ENCODE data around the gene GARRE1.

- no peak for TF ChIP-seq EZH2 (IDR thresholded peaks at IDR 0.05)
- no peak for TF ChIP-seq CTCF (IDR thresholded peaks at IDR 0.05 in 2 of 3, conservative IDR thresholded peaks at IDR 0.05 in 1 of 3; ENCODE audit: borderline replicate concordance in 1 of 3, insufficient read depth in 1 of 3, low read depth in 2 of 3, low read length in 2 of 3)
- no peak for TF ChIP-seq POLR2A (IDR thresholded peaks at IDR 0.05; ENCODE audit: borderline replicate concordance, extremely low read depth, insufficient read depth, insufficient read length)
Measured at GRCh38 chr19:34298891-34299520, 44.7 kb downstream of the GARRE1 start.
